Ramos (cell line): Measurements from ENCODE around the gene EHBP1.

Experiments used
- in situ Hi-C: fragments of 300-500 bp; cut with MboI; formaldehyde crosslinking; loops from one replicate; pipeline ENCODE4 v1.14.3; 2022; ENCODE audit warnings: low sequenced_read_pairs; ENCODE audit not compliant: unreplicated experiment

Gene EHBP1

DNA sequence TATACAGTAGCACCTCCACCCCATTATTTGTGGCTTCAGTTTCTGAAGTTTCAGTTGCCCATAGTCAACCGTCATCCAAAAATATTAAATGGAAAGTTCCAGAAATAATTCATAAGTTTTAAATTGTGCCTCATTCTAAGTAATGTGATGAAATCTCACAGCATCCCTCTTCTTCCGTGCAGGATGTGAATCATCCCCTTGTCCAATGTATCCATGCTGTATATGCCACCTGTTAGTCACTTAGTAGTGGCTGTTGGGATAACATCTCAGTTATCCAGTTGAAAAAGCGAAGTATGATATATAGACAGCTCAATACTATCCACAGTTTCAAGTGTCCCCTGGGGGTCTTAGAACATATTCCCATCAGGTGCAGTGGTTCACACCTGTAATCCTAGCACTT is 226.0 kb downstream of the EHBP1 start:
- in situ Hi-C loops, result no loop called here

DNA sequence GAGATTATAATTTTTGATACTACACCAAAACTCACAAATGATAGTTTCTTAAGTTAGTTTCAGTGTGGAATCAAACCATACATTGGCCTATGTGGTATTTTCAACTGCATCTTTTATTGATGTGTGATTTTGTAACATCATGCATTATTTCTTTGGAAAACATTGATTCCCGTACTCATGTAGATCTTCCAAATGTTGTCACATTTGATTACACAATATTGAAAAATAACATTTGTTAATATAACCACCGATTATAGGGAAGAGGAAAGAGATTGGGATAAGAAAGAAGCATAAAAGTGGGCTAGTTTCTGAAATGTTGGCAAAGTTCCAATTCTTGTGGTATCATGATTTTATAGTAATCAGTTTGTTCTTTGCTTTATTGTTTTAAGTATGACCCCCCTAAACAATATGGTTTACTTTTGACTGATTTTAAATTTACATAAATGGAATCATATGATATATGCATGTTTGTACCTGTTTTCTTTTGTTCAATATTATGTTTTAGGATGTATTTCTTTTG is 227.9 kb downstream of the EHBP1 start:
- in situ Hi-C loops, result no loop called here

DNA sequence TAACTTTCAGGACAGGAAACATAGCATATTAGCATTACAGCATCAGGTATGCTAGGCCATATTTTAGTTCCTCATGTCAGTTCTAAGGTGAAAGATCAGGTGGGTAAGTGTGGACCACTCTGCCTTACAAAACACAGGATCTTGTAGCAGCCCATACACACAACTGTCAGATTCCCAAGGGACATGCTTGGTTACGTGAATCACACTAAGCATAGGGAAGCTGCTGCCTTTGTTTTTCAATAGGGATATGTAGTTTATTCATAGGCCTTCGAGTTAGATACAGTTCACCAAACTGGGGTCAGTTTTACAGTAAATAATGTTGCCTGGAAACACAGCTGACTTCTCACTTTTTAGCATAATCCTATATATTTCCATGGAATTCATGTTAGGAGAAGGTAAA is 229.0 kb downstream of the EHBP1 start:
- in situ Hi-C loops, result no loop called here

DNA sequence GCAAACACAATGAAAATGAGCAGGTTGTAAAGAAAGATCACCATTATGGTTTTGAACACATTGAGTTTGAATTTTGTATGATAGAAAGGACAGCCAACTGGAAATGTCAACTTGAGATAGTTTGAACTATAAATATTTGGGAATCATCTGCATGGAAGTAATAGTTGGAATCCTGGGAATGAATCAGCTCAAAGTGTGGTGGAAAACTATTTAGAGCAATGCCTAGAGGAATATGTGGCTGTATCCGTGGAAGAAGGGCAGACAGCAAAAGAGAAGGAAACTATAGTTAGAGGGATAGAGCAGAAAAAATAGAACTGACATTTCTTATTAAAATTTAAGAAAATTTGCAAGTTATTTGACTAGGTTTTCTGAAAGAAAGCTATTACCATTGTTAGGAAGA is 232.6 kb downstream of the EHBP1 start:
- in situ Hi-C loops, result no loop called here

DNA sequence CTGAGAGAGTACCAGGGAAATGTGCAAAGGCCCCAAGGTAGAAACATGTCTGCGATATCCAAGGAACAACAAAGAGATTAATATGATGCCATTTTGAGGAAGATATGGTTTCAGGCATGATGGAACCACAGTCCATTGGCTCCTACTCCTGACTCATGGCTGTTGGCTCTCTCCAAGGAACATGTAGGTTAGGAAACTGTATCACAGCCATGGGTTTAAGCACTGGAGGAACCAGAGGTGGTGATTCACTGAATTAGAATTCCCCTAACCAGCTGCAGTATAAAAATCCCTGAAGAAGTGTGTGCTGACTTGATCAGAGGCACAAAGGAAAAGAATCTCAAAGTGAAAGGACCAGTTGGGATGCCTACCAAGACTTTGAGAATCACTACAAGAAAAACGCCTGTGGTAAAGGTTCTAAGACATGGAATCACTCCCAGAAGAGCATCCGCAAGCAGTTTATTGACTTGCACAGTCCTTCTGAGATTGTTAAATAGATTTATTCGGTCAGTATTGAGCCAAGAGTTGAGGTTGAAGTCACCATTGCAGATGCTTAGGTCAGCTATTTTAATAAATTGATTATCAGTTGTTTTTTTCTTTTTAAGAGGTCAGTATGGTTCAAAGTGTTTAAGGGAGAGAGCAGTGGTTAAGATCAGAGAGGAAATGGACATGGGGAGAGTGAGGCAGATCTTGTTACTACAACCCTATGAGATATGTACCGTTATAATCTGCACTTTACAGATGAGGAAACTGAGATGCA is 234.4 kb downstream of the EHBP1 start:
- in situ Hi-C loops, result no loop called here

DNA sequence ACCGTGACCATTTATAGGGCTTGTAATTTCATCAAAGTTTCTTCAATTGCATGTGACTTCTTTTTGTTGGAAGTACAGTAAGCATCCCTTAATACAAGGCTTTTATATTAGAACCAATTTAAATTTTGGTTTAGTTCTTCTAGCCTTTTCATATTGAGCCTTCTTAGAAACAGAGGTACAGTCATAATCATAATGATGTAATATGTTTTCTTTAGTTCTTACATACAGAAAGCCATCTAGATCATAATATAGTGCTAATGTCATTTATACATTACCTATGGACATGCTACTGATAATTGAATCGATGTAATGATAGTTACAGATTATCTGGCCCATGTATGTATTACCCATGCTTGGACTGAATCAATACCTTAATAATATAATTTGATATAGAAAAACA is 235.2 kb downstream of the EHBP1 start:
- in situ Hi-C loops, result no loop called here

DNA sequence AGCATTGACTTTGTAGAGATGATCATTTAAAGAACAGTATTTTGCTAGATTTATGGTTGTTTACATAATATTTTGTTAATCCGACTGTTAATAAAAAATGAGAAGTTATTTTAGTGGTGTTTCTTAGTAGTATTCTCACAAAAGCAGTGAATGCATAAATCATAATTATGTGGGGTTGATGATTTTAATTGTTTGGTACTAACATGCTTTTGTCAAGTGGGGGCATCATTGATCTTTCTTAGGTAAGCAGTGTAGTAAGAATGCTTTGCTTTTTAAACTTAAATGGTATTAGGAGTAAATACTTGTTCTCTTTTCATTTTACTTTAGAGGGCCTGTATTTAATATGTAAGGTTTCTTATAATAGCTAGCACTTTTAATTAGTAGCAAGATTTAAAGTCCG is 235.9 kb downstream of the EHBP1 start:
- in situ Hi-C loops, result no loop called here

DNA sequence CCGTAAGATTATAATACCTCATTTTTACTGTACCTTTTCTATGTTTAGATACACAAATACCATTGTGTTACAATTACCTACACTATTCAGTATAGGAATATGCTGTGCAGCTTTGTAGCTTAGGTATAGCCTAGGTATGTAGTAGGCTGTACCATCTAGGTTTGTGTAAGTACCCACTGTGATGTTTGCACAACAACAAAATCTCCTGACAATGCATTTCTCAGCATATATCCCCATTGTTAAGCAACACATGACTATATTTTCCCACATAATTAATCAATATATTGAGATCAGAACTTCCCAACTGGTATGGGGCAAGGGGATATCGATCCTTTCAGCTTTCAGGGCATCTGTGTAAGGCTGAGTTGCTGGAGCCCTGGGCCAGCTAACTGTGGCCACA is 238.8 kb downstream of the EHBP1 start:
- in situ Hi-C loops, result no loop called here

DNA sequence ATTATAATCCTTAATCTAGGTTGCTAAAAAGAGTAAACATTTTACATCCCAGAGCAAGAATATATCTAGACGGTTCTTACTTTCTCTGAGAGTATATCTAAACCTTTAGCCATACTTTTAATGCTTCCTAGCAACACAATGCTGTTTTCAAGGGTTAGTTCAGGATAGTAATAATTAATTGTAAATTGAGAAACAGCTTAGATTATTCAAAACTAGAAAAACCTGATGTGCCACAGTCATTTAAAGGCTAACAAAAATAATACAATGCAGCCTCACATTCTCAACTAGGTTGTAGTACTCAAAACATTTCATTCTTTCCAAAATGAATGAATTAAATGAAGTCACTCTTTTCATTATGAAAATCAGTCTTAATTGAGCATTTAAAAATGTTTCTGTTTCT is 241.9 kb downstream of the EHBP1 start:
- in situ Hi-C loops, result no loop called here

DNA sequence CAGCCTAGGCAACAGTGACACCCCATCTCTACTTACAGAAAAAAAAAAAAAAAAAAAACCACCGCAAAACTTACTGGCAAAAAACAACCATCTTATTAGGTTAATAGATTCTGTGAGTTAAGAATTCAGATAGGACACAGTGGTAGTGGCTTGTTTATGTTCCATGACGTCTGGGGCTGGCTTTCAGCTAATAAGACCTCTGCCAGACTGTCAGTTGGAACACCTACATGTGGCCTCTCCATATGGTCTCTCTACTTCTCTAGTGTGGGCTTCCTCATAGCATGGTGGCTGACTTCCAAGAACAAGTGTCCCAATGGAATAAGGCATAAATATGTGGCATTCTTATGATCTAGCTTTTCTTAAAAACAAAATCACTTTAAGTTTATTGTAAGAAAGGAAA is 251.1 kb downstream of the EHBP1 start:
- in situ Hi-C loops, result no loop called here

DNA sequence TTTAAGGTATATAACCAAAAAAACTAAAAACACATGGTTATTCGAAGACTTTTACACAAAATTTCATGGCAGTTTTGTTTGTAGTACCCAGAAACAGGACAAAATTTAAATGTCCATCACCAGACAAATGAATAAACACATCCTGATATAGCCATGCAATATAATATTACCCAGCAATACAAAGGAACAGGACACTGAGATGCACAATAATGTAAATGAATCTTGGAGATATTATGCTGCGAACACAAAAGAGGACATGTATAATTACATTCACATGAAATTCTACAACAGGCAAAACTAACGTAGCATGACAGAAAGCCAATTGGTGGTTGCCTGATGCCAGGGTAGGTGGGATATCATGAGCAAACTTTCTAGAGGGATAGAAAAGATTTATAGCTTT is 252.7 kb downstream of the EHBP1 start:
- in situ Hi-C loops, result no loop called here

DNA sequence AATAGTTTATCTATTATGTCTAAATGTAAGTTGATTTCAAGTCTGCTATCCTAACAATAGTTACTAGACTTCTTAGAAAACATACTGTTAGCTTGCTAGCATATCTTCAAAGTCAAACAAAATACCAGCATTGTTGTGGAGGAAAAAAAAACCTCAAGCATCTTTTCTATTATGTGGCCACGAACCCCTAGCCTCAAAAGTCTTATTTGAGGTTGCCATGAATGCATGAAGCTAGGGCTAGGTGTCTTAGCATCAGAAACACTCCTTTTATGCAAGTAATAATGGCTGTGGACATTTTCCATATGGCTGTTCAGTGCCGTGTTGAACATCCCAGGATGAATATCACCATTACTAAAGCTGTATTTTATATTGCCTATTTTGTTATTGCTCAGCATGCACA is 258.5 kb downstream of the EHBP1 start:
- in situ Hi-C loops, result no loop called here

DNA sequence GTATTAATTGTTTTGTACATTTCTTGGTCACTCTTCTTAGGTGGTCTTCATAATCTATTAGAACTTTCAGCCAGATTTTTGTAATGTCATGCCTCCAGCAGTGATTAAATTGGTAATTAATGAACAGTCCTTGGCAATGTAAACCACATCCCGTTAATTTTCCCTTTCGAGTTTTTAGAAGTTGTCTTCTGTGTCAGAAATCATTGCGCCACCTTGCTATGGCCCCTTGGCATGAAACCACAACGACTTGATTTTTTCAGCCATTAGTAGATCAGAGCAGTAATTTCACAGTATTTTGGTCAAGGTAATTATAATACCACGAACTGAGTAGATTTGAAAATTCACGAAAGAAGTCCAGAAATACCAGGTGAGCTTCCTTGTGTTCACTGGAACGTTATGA is 259.2 kb downstream of the EHBP1 start:
- in situ Hi-C loops, result no loop called here

DNA sequence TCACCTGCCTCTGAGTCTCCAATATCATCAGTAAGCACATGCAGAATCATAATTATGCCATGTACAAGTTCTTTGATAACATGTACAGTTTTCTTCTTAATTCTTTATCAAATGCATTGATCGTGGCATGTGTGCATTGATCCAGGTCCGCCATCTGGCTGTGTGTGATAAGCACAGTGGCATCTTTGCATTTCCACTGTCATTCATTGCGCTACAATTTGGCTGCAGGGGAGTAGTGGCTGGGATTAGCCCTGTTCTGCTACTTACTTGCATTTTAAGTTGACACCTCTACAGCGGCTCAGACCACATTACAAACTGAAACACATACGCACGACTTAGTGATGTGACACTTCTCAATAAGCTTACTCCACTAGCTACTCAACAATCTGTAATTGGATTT is 261.5 kb downstream of the EHBP1 start:
- in situ Hi-C loops, result no loop called here

DNA sequence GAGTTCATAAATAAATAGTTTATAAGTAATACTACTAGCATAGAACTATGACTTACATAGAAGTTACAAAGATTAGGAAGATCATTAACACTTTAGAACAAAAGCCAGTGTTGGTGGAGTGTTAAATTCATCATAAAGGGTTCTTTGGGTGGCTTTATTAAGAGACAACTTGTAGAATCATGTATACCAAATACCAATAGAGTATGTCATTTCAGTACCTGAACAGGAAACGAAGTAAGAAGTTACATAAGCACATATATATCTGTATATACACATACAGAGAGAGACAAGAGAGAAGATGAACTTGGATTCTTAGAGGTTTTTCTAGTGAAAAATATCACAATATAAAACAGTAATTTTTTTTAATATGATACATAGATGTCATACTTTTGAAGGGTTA is 262.7 kb downstream of the EHBP1 start:
- in situ Hi-C loops, result no loop called here

DNA sequence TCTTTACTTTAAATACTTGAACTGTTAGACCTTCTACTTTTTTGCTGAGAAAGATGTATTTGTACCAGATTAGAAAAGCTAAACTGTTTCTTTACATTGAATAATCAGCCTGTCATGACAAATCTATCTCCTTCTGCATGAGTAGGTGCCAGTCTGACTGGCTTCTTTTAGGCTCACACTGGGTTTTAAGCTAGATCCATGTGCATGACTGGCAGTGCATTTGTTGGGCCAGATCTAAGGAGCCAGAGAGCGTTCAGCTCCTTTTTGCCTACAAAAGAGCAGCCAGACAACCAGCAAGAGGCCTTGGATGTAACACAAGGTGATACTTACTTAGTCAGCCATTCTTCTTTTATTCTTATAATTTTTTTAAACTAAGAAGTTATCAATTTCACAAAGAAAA is 263.2 kb downstream of the EHBP1 start:
- in situ Hi-C loops, result no loop called here

DNA sequence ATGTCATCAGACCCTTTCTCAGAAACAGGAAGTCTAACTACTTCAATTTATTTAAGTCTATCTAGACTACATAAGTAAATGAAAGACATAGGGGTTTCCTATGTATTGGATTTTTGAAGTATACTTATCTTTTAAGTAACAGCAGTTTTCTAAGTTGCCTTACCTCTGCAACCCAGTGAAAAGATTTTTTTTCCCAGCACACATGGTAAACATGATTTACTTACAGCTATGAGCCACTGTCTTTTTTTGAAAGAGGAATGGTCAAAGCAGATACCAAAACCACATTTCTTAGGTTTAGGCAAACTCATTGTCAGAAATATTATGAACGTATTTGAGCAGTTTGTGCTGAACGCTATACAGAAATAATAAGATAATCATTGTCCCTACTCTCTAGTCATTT is 266.4 kb downstream of the EHBP1 start:
- in situ Hi-C loops, result no loop called here

DNA sequence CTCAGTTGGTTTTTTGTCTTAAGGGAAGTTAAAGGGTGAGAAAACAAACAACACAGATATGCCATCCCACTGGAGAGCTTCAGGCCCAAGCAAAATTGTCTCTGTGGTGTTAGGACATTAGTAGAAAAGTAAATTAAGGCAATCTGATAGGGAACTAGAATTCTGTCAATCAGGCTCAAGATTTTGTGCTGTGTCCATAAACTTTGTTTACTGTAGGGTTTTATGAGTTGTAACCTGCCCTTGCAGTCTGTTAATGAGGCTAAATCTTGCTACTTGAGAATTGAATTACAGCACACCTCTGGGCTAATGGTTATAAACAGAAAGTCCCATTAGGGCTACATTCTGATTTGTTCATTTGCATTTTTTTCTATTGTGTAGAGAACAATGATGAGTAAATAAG is 267.1 kb downstream of the EHBP1 start:
- in situ Hi-C loops, result no loop called here

DNA sequence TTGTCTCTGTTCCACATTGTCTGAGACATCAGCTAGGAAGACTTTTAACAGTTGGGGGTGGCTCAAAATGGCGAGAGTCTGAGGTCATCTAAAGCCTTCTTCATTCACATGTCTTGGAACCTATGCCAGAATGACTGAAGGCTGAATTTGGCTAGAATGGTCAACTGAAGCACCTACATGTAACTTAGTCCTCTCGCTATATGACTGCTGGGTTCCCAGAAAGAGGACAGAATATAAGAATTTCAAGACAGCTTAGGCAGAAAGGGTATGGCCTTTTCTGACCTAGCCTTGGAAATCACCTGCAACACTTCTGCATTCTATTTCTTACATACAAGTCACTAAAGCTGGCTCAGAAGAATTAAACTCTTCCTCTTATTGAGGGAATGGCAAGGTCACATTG is 269.5 kb downstream of the EHBP1 start:
- in situ Hi-C loops, result no loop called here

DNA sequence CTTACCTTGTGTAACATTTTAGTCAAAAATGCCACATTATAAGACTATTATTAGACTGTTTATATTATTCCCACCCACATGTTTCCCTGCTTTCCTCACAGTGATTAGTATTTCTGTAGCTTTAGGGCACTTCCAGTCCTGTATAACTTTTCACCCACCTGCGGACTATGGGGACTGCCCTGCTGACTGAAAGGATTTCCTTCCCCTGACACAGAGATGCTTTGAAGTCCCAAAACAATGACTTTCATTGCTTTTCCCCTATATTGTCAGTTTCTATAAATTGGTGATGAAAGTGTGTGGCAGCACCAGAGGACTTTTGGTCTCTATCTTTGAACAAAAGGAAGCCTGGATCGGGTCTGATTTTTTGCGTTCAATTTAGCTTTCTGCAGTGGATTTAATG is 286.1 kb downstream of the EHBP1 start:
- in situ Hi-C loops, result no loop called here

DNA sequence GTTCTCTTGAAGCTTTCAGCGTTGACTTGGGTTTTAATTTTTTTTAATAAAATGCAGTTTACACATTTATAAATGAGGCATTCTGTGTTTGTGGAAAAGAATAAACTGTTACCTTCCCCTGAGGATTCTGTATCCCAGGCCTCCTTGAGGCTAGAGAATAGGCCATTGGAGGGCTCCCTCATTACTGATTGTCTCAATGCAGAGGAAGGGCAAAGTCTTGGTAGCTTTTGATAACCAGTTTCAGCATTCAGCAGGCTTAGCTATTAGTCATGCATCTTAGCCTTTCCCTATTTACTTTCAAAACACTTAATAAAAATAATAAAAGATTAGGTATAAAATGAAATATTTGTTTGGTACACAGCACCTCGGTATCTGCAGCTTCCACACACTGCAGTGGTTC is 287.0 kb downstream of the EHBP1 start:
- in situ Hi-C loops, result no loop called here

DNA sequence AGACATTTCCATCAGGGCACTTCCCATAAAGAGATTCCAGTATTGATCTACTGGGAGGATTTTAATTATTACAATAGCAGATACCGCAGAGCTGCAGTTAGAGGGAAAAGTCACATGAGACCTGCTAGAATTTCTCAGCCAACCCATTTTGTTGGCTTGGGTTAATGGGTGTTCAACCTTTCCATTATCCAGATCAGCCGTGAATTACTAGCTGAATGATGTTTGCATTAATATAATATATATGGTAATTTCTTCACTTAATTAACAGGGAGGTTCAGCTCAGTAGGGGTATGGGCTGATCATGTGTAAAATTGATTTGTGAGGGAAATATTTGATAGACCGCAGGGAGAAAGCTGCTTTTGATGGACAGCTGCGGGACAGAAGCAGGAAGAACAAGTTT is 288.7 kb downstream of the EHBP1 start:
- in situ Hi-C loops, result no loop called here
